HEK293T (cell line): ENCODE measurements around the gene RBBP4.

Experiments
- ELF4 ChIP-seq: fragments of 450-650 bp; IDR thresholded peaks from 2 replicates; pipeline ENCODE4 v1.6.1; 2017; ENCODE audit warnings: antibody characterized with exemption
- FOXA1 ChIP-seq: fragments of 450-650 bp; IDR thresholded peaks from 2 replicates; pipeline ENCODE4 v1.6.1; 2016; ENCODE audit warnings: mild to moderate bottlenecking
- SUZ12 ChIP-seq: fragments of 450-650 bp; IDR thresholded peaks from 2 replicates; pipeline ENCODE4 v1.6.1; 2016; ENCODE audit warnings: mild to moderate bottlenecking

DNA sequence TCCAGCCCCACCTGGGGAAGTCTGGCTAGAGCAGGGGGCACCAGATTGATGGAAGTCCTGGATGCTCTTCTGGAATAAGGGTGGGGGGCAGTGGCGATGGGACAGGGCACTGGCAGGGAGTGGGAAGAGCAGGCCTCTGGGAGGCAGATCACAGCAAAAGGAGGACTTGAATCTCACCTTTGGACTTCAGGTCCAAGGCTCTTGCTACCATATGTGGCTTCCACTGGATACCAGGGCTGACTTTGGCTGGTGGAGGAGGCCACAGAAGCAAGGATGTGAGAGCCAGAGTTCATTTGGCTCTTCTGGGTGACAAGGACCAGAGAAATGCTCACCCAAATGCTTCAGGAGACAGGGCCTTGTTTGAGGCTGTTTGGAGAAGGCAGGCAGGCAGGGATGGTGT, 67.5 kb downstream of the RBBP4 start:
- TF ChIP-seq SUZ12 (no peak), FOXA1 (no peak), ELF4 (no peak)
